Keratinocyte (primary cell): Measurements from ENCODE around the gene ZSCAN9.

Experiments used
- CTCF ChIP-seq, 3 experiments: IDR thresholded peaks in 1 of 3; conservative IDR thresholded peaks in 1 of 3; optimal IDR thresholded peaks in 1 of 3; 2 replicates in 2 of 3; 3 replicates in 1 of 3; pipeline versions ENCODE3 to v1.5.1; 2011; ENCODE audit warnings: low read length in 3 of 3, mild to moderate bottlenecking in 3 of 3, moderate library complexity in 2 of 3, control low read depth in 1 of 3, inconsistent platforms in 1 of 3; ENCODE audit not compliant: insufficient read depth in 2 of 3; ENCODE audit errors: extremely low read depth in 1 of 3
- EZH2 ChIP-seq: IDR thresholded peaks from one replicate; pipeline ENCODE4 v1.6.1; 2012; ENCODE audit warnings: inconsistent platforms, mild to moderate bottlenecking, low read length, moderate library complexity

GRCh38 chr6:28188111-28188979 is 36.7 kb upstream of the ZSCAN9 start:
- no peak for TF ChIP-seq CTCF (optimal IDR thresholded peaks at IDR 0.05 in 1 of 3, IDR thresholded peaks at IDR 0.05 in 1 of 3, conservative IDR thresholded peaks at IDR 0.05 in 1 of 3; ENCODE audit: extremely low read depth in 1 of 3, insufficient read depth in 2 of 3, low read length in 3 of 3)
- no peak for TF ChIP-seq EZH2
